ENCODE results near the gene GID8.
A peak's percentile ranks its signal among the peaks of the same experiment; 100 is the strongest.

Gene GID8

DNA sequence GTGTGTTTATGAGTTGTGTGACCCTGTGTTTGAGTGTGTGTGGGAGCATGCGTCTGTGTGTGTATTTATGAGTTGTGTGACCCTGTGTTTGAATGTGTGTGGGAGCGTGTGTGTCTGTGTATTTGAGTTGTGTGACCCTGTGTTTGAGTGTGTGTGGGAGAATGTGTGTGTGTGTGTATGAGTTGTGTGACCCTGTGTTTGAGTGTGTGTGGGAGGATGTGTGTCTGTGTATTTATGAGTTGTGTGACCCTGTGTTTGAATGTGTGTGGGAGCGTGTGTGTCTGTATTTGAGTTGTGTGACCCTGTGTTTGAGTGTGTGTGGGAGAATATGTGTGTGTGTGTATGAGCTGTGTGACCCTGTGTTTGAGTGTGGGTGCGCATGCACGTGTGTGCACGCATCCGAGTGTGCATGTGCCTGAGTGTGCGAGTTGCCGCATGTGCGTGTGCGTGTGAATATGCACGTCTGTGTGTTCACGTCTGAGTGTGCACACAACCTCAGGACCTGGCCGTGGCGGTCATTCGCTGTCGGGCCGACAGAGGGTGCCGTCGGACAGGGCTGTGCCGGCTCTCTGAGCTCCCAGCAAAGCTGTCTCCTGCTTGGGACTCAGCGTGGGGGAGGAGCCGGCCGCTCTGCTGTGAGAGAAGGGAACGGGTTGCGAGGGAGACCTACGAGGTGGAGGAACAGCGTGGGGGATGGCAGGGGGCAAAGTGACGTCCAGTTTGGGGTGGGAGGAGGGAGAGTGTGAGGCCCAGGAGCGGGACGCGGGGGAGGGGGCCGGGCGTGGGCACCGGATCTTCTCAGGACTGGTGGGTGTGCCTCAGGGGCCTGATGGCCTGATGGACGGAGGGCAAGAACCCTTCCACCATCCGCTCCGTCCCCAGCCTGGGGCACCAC is 34.2 kb downstream of the GID8 start:
- Histone ChIP-seq H3K4me3 (replicated peaks; ENCODE audit: low read depth, low read length) (peak overlapping the region; percentile 37), H3K27me3 (replicated peaks; ENCODE audit: control insufficient read depth, insufficient read depth, low read length) (no peaks in the 10 kb centered on the region), H3K36me3 (ENCODE audit: control insufficient read depth, insufficient read depth, low read length) (no peaks in the 10 kb centered on the region)
- peak; percentile 87 for DNase-seq (ENCODE audit: extremely low read depth, insufficient read length)
- TF ChIP-seq, protein P1, sequence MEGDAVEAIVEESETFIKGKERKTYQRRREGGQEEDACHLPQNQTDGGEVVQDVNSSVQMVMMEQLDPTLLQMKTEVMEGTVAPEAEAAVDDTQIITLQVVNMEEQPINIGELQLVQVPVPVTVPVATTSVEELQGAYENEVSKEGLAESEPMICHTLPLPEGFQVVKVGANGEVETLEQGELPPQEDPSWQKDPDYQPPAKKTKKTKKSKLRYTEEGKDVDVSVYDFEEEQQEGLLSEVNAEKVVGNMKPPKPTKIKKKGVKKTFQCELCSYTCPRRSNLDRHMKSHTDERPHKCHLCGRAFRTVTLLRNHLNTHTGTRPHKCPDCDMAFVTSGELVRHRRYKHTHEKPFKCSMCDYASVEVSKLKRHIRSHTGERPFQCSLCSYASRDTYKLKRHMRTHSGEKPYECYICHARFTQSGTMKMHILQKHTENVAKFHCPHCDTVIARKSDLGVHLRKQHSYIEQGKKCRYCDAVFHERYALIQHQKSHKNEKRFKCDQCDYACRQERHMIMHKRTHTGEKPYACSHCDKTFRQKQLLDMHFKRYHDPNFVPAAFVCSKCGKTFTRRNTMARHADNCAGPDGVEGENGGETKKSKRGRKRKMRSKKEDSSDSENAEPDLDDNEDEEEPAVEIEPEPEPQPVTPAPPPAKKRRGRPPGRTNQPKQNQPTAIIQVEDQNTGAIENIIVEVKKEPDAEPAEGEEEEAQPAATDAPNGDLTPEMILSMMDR (IDR thresholded peaks at IDR 0.05; ENCODE audit: insufficient read depth, low read length, poor library complexity, severe bottlenecking), result peak; percentile 96

DNA sequence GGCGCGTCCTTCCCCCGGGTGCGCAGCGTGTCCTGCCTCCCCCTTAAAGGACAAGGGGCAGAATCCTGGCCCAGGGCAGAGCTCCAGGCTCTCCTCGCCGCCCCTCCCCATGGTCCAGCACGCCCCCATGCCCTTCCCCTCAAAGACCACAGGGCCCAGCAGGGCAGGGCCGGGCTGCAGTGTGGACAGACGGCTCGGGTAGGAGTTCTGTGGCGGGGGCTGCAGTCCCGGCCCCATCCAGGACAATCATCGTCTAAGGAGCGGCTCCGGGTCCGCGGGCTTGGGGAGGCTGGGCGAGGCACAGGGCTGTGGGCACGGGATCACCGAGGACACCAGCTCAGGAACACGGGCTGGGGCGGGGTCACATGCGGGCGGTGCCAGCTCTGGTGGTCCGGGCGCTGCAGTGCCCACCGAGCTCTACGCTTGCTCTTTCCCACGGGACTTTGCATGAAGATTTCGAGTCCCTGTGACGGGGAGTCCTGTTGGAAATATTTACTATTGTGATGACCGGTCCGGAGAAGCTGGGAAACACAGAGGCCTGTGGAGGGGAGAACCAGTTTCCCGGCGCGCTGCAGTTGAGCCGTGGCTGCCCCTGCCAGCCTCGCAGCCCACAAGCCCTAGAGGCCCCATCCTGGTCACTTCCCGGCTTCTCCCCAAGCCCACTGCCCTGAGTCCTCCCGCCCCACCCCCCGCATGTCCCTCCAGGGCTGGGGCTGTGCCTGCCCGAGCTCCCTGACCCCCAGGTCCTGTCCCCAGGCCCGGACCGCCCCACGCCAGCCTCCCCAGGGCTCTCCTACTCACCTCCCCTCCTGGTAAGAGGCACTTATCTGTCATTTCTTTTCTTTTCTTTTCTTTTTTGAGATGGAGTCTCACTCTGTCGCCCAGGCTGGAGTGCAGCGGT is 35.1 kb downstream of the GID8 start:
- no peak for DNase-seq (ENCODE audit: extremely low read depth, insufficient read length)
- H3K4me3 ChIP-seq (replicated peaks; ENCODE audit: low read depth, low read length), result no peak overlapping the region; the same call in 1 of the 2 replicates
- H3K36me3 ChIP-seq (ENCODE audit: control insufficient read depth, insufficient read depth, low read length), result no peaks in the 10 kb centered on the region
- TF ChIP-seq, protein P1 (IDR thresholded peaks at IDR 0.05; ENCODE audit: insufficient read depth, low read length, poor library complexity, severe bottlenecking), result no peak
- H3K27me3 ChIP-seq (replicated peaks; ENCODE audit: control insufficient read depth, insufficient read depth, low read length), result no peaks in the 10 kb centered on the region

DNA sequence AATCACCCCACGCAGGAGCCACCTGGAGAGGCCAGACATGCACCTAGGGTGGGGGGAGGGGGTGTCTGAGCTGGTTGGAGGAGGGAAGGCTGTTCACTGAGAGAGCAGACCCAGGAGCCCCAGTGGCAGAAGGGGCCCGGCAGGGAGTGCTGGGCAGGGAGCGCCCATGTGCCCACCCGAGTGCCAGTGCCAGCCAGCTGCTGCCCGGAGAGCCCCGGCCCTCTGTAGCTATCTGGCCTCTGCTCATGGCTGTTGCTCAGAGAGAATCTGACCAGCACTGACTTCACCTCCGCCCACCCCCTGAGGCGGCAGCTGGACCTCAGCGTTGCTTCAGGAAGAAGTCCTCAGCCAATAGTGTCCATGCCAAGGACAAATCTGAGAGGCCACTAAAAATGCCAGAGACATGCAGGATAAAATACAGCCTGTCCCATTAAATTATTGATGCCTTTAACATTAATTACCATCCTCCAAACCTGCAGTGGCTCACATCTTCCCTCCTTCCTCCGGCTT is 37.4 kb downstream of the GID8 start:
- TF ChIP-seq, protein P1 (IDR thresholded peaks at IDR 0.05; ENCODE audit: insufficient read depth, low read length, poor library complexity, severe bottlenecking), result no peak
- DNase-seq (ENCODE audit: extremely low read depth, insufficient read length), result no peak
- Histone ChIP-seq H3K27me3 (replicated peaks; ENCODE audit: control insufficient read depth, insufficient read depth, low read length) (peaks cover 2% of the 10 kb centered on the region; the same call in 1 of the 2 replicates), H3K4me3 (replicated peaks; ENCODE audit: low read depth, low read length) (no peak overlapping the region), H3K36me3 (ENCODE audit: control insufficient read depth, insufficient read depth, low read length) (no peaks in the 10 kb centered on the region)

DNA sequence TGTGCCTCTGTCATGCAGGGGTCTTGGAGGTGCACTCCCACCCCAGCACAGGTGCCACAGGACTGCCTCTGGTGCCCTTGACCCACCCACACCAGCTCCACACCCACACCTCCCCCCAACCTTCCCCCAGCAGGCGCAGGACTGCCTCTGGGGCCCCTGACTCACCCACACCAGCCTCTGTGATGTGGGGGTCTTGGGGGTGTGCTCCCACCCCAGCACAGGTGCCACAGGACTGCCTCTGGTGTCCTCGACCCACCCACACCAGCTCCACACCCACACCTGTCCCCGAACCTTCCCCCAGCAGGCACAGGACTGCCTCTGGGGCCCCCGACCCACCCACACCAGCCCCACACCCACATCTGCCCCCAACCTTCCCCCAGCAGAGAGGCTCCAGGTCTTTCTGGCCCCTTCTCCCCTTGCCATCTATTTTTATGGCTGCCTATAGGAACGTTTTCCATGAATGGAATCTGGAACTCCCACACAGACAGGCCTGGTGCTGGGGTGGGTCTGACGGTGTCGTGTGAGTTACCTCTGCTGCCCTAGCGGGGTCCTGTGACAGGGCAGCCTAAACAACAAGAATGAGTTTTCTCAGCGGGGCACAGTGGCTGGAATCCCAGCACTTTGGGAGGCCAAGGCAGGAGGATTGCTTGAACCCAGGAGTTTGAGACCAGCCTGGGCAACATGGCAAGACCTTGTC is 38.0 kb downstream of the GID8 start:
- TF ChIP-seq, protein P1 (IDR thresholded peaks at IDR 0.05; ENCODE audit: insufficient read depth, low read length, poor library complexity, severe bottlenecking), result no peak
- peaks cover 2% of the 10 kb centered on the region; the same call in 1 of the 2 replicates for H3K27me3 ChIP-seq (replicated peaks; ENCODE audit: control insufficient read depth, insufficient read depth, low read length)
- H3K36me3 ChIP-seq (ENCODE audit: control insufficient read depth, insufficient read depth, low read length), result no peaks in the 10 kb centered on the region
- no peak overlapping the region for H3K4me3 ChIP-seq (replicated peaks; ENCODE audit: low read depth, low read length)
- DNase-seq (ENCODE audit: extremely low read depth, insufficient read length), result no peak

DNA sequence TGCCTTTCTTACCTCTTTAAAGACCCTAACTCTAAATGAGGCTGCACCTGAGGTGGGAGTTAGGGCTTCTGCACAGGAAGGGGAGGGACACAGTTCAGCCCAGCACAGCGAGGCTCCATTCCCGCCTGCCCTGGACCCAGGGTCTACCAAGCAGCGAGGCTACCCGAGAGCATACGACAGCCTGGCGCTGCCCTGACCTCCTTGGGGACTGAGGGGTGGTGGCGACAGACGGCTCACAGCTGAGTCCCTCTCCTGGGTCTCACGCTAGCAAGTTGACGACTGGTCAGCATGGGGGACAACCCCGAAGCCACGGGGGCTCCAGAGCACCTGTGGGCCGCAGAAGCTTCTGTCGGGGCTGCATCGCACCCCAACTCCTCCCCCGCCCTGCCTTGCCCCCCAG is 38.9 kb downstream of the GID8 start:
- H3K36me3 ChIP-seq (ENCODE audit: control insufficient read depth, insufficient read depth, low read length), result no peaks in the 10 kb centered on the region
- no peak for DNase-seq (ENCODE audit: extremely low read depth, insufficient read length)
- H3K27me3 ChIP-seq (replicated peaks; ENCODE audit: control insufficient read depth, insufficient read depth, low read length), result peaks cover 2% of the 10 kb centered on the region
- TF ChIP-seq, protein P1 (IDR thresholded peaks at IDR 0.05; ENCODE audit: insufficient read depth, low read length, poor library complexity, severe bottlenecking), result no peak
- H3K4me3 ChIP-seq (replicated peaks; ENCODE audit: low read depth, low read length), result peak overlapping the region; percentile 47
